Activated CD8-positive, alpha-beta T cell treated with anti-CD3 and anti-CD28 coated beads for 36 hours (primary cell): ENCODE measurements around the gene CD80. TPM values are rescaled to one million over a fixed set of nuclear protein-coding genes. Genes with fewer than 3 reads are reported as not detected.

Source experiments
- ATAC-seq: fragments of 200-7000 bp; cut with Tn5 transposase; one replicate; pipeline ENCODE4 v1.10.0; 2021; ENCODE audit warnings: mild to moderate bottlenecking, moderate library complexity
- CTCF ChIA-PET: fragments of 350-600 bp; sonication (Branson Sonifier 250); formaldehyde crosslinking; loops from one replicate; lab custom pipeline; 2021; ENCODE audit warnings: antibody characterized with exemption; lab: Charles Lee
- POLR2A ChIA-PET: fragments of 350-600 bp; sonication (Branson Sonifier 250); formaldehyde crosslinking; loops from one replicate; lab custom pipeline; 2021; ENCODE audit warnings: antibody characterized with exemption; lab: Charles Lee
- DNase-seq: peaks from one replicate; pipeline ENCODE4 v3.0.0-alpha.2; 2020
- H3K27ac Mint-ChIP-seq: one replicate; pipeline ENCODE4 v1.8.0; 2021; ENCODE audit warnings: mild to moderate bottlenecking, mixed read lengths
- H3K27me3 Mint-ChIP-seq: one replicate; pipeline ENCODE4 v1.8.0; 2021; ENCODE audit warnings: mixed read lengths
- H3K36me3 Mint-ChIP-seq: one replicate; pipeline ENCODE4 v1.8.0; 2021; ENCODE audit warnings: low read depth, mixed read lengths
- H3K4me1 Mint-ChIP-seq: one replicate; pipeline ENCODE4 v1.8.0; 2021; ENCODE audit warnings: low read depth, mixed read lengths
- H3K4me3 Mint-ChIP-seq: one replicate; pipeline ENCODE4 v1.8.0; 2021; ENCODE audit warnings: mild to moderate bottlenecking, moderate library complexity, mixed read lengths
- H3K9me3 Mint-ChIP-seq: one replicate; pipeline ENCODE4 v1.8.0; 2021; ENCODE audit warnings: mixed read lengths
- CTCF ChIP-seq: fragments of 200-600 bp; IDR thresholded peaks from one replicate; pipeline ENCODE4 v1.8.0; 2022; ENCODE audit warnings: antibody characterized with exemption, mild to moderate bottlenecking
- intact Hi-C: fragments of 100-400 bp; cut with micrococcal nuclease; formaldehyde crosslinking; loops from one replicate; pipeline ENCODE4 v1.10.0; 2022
- total RNA-seq, 2 experiments: library from RNA; stranded (reverse); gene quantifications; one replicate each; pipeline ENCODE4 v1.2.3, GENCODE V29; 2021

The CD80 gene
- total RNA-seq, 2 experiments from 2014 or later: 7.1 to 10.2 TPM

- DNase-seq: peak; percentile 74
- intact Hi-C loops: no loop called here
- no peak for TF ChIP-seq CTCF
- ChIA-PET CTCF (interaction anchor here (0.9 to 3.3 kb wide), 3 partner anchors 12 to 102 kb away, joined by 3 to 12 read pairs (median 3); partner anchors contain the start of gene CD80), POLR2A (interaction anchor here (0.5 to 1.2 kb wide), 4 partner anchors 8 to 98 kb away, joined by 3 to 4 read pairs (median 3); partner anchors contain the start of gene COX17)
- peaks cover 17% of the 10 kb centered on the region for H3K27me3 Mint-ChIP-seq
- peak within 1 kb of the TSS; percentile 86 for H3K27ac Mint-ChIP-seq
- peak within 1 kb of the TSS; percentile 86 for H3K4me3 Mint-ChIP-seq
- no peaks in the 10 kb centered on the region for H3K9me3 Mint-ChIP-seq
- peak; percentile 79 for ATAC-seq
- peaks cover 20% of the 10 kb centered on the region for H3K4me1 Mint-ChIP-seq
- H3K36me3 Mint-ChIP-seq: no peaks in the 10 kb centered on the region
Measured at GRCh38 chr3:119579366-119580066, 20.1 kb upstream of the CD80 start, which contains the start of gene ADPRH. Gene ADPRH (plus strand): TSS chr3:119579492. CDS start chr3:119582170, 2,678 bp downstream.

- no peak overlapping the region for H3K4me3 Mint-ChIP-seq
- H3K9me3 Mint-ChIP-seq: no peaks in the 10 kb centered on the region
- no peak overlapping the region for H3K27ac Mint-ChIP-seq
- H3K4me1 Mint-ChIP-seq: peaks cover 9% of the 10 kb centered on the region
- intact Hi-C loops: no loop called here
- CTCF ChIA-PET: no interaction called here
- no peaks in the 10 kb centered on the region for H3K36me3 Mint-ChIP-seq
- no peak for DNase-seq
- no peak for TF ChIP-seq CTCF
- H3K27me3 Mint-ChIP-seq: peaks cover 16% of the 10 kb centered on the region
- ATAC-seq: no peak
- POLR2A ChIA-PET: no interaction called here
Measured at GRCh38 chr3:119575507-119575906, 16.1 kb upstream of the CD80 start.

- Mint-ChIP-seq H3K4me1 (no peaks in the 10 kb centered on the region), H3K9me3 (no peaks in the 10 kb centered on the region), H3K4me3 (no peak overlapping the region), H3K36me3 (no peaks in the 10 kb centered on the region), H3K27ac (no peak overlapping the region), H3K27me3 (peaks cover 14% of the 10 kb centered on the region)
- no peak for DNase-seq
- ATAC-seq: no peak
- POLR2A ChIA-PET: interaction anchor here (0.6 kb wide), 1 partner anchor 9 kb away, joined by 3 read pairs; no protein-coding TSS in a partner anchor
- intact Hi-C loops: no loop called here
- no peak for TF ChIP-seq CTCF
- CTCF ChIA-PET: no interaction called here
Measured at GRCh38 chr3:119571688-119572087, 12.3 kb upstream of the CD80 start.

- POLR2A ChIA-PET: interaction anchor here (0.6 kb wide), 1 partner anchor 9 kb away, joined by 3 read pairs; no protein-coding TSS in a partner anchor
- TF ChIP-seq CTCF: no peak
- no peak for DNase-seq
- peaks cover 14% of the 10 kb centered on the region for H3K27me3 Mint-ChIP-seq
- CTCF ChIA-PET: no interaction called here
- no peaks in the 10 kb centered on the region for H3K36me3 Mint-ChIP-seq
- H3K4me3 Mint-ChIP-seq: no peak overlapping the region
- intact Hi-C loops: no loop called here
- no peaks in the 10 kb centered on the region for H3K9me3 Mint-ChIP-seq
- no peak overlapping the region for H3K27ac Mint-ChIP-seq
- no peak for ATAC-seq
- peaks cover 2% of the 10 kb centered on the region for H3K4me1 Mint-ChIP-seq
Measured at GRCh38 chr3:119571230-119571629, 11.8 kb upstream of the CD80 start.

GRCh38 chr3:119570229-119570628 lies 10.8 kb upstream of the CD80 start:
- no peak for TF ChIP-seq CTCF
- Mint-ChIP-seq H3K27ac (no peak overlapping the region), H3K4me3 (no peak overlapping the region), H3K9me3 (no peaks in the 10 kb centered on the region), H3K36me3 (no peaks in the 10 kb centered on the region), H3K4me1 (peaks cover 4% of the 10 kb centered on the region), H3K27me3 (peaks cover 14% of the 10 kb centered on the region)
- intact Hi-C loops: no loop called here
- no peak for ATAC-seq
- ChIA-PET CTCF (interaction anchor here (1.3 kb wide), 1 partner anchor 30 kb away, joined by 3 read pairs; no protein-coding TSS in a partner anchor), POLR2A (interaction anchor here (1.3 to 1.5 kb wide), 2 partner anchors 10 to 107 kb away, joined by 3 to 4 read pairs; partner anchors contain the start of gene TMEM39A)
- no peak for DNase-seq
